SK-N-SH treated with all-trans-retinoic acid at 6 μM for 48 hours (cell line): Measurements from ENCODE around the gene CHRNB2.

ENCODE experiments used
- CSDC2 ChIP-seq: fragments of 250-450 bp; sonication (Bioruptor Pico); IDR thresholded peaks from 2 replicates; pipeline ENCODE4 v1.5.0; 2020; ENCODE audit warnings: mild to moderate bottlenecking, moderate library complexity
- ESRRG ChIP-seq: fragments of 250-450 bp; sonication (Bioruptor Pico); IDR thresholded peaks from 2 replicates; pipeline ENCODE4 v1.6.1; 2021; ENCODE audit warnings: mild to moderate bottlenecking
- GLIS3 ChIP-seq: fragments of 250-450 bp; sonication (Bioruptor Pico); IDR thresholded peaks from 2 replicates; pipeline ENCODE4 v1.5.0; 2020; ENCODE audit warnings: mild to moderate bottlenecking, moderate library complexity
- PATZ1 ChIP-seq: fragments of 250-450 bp; sonication (Bioruptor Pico); IDR thresholded peaks from 2 replicates; pipeline ENCODE4 v1.8.0; 2020; ENCODE audit warnings: mild to moderate bottlenecking, moderate library complexity, borderline replicate concordance
- POU6F1 ChIP-seq: fragments of 250-450 bp; sonication (Bioruptor Pico); IDR thresholded peaks from 2 replicates; pipeline ENCODE4 v1.8.0; 2021; ENCODE audit warnings: low read depth, mild to moderate bottlenecking, moderate library complexity, borderline replicate concordance
- RARB ChIP-seq: fragments of 250-450 bp; sonication (Bioruptor Pico); IDR thresholded peaks from 2 replicates; pipeline ENCODE4 v1.8.0; 2021; ENCODE audit warnings: mild to moderate bottlenecking, moderate library complexity
- SNAI2 ChIP-seq: fragments of 250-450 bp; sonication (Bioruptor Pico); IDR thresholded peaks from 2 replicates; pipeline ENCODE4 v1.5.0; 2020; ENCODE audit warnings: mild to moderate bottlenecking, moderate library complexity
- TCF4 ChIP-seq: fragments of 250-450 bp; sonication (Bioruptor Pico); IDR thresholded peaks from 2 replicates; pipeline ENCODE4 v1.8.0; 2021; ENCODE audit warnings: mild to moderate bottlenecking, moderate library complexity, borderline replicate concordance
- TOX ChIP-seq: fragments of 250-450 bp; sonication (Bioruptor Pico); IDR thresholded peaks from 2 replicates; pipeline ENCODE4 v1.8.0; 2021; ENCODE audit warnings: mild to moderate bottlenecking, moderate library complexity, borderline replicate concordance
- TSHZ2 ChIP-seq: fragments of 250-450 bp; sonication (Bioruptor Pico); IDR thresholded peaks from 2 replicates; pipeline ENCODE4 v1.5.0; 2020; ENCODE audit warnings: mild to moderate bottlenecking, moderate library complexity
- ZFP3 ChIP-seq: fragments of 250-450 bp; sonication (Bioruptor Pico); IDR thresholded peaks from 2 replicates; pipeline ENCODE4 v1.5.0; 2020; ENCODE audit warnings: mild to moderate bottlenecking, moderate library complexity
- ZFP30 ChIP-seq: fragments of 450-650 bp; formaldehyde crosslinking; IDR thresholded peaks from 2 replicates; pipeline ENCODE4 v1.5.0; 2022; ENCODE audit warnings: mild to moderate bottlenecking, moderate library complexity
- TF ChIP-seq, protein P1 (sequence below): fragments of 250-450 bp; sonication (Bioruptor Pico); IDR thresholded peaks from 2 replicates; pipeline ENCODE4 v1.5.1; 2020; ENCODE audit warnings: low read depth, mild to moderate bottlenecking, moderate library complexity

GRCh38 chr1:154520333-154520732, 47.2 kb upstream of the CHRNB2 start:
- no peak for TF ChIP-seq ZFP3 (CRISPR knock-in tag)
- TF ChIP-seq RARB (CRISPR knock-in tag), result no peak
- no peak for TF ChIP-seq TOX (CRISPR knock-in tag)
- TF ChIP-seq CSDC2 (CRISPR knock-in tag), result no peak
- TF ChIP-seq ZFP30 (CRISPR knock-in tag), result no peak
- no peak for TF ChIP-seq TSHZ2
- no peak for TF ChIP-seq POU6F1
- TF ChIP-seq PATZ1, result no peak
- TF ChIP-seq, protein P1, sequence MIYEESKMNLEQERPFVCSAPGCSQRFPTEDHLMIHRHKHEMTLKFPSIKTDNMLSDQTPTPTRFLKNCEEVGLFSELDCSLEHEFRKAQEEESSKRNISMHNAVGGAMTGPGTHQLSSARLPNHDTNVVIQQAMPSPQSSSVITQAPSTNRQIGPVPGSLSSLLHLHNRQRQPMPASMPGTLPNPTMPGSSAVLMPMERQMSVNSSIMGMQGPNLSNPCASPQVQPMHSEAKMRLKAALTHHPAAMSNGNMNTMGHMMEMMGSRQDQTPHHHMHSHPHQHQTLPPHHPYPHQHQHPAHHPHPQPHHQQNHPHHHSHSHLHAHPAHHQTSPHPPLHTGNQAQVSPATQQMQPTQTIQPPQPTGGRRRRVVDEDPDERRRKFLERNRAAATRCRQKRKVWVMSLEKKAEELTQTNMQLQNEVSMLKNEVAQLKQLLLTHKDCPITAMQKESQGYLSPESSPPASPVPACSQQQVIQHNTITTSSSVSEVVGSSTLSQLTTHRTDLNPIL (CRISPR knock-in tag), result no peak
- no peak for TF ChIP-seq ESRRG (CRISPR knock-in tag)
- no peak for TF ChIP-seq GLIS3
- TF ChIP-seq SNAI2 (CRISPR knock-in tag), result no peak
- no peak for TF ChIP-seq TCF4 (CRISPR knock-in tag)
